GM18861 (cell line): ENCODE measurements around the gene DNAJB12.
"Not testable (repeated sequence)": the region's sequence is repeated elsewhere in the genome, so short reads cannot be mapped to it uniquely, and the experiment has no call there.

Experiments
- ATAC-seq: cut with Tn5 transposase; IDR thresholded peaks from one replicate; pipeline ENCODE4 v1.9.1; 2021; ENCODE audit not compliant: unreplicated experiment

DNAJB12 gene

DNA sequence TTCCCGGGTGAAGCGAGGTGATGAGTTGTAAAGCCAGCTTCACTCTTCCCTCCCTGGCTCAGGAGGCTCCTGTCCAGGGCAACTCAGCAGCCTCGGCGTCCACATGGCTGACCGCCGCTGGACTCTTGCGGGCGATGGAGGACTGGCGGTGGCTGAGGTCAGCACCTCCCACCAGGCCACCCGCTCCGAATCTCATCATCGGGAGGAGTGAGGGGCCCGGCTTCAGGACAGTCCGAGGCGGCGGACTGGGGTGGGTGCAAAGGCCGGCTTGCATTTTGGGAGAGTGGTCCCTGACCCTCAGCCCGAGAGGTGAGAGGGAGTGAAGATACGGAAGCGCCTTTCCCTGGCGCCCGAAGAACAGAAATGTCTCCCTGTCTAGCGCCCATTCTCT lies 759 bp downstream of the DNAJB12 start:
- ATAC-seq: no peak

DNA sequence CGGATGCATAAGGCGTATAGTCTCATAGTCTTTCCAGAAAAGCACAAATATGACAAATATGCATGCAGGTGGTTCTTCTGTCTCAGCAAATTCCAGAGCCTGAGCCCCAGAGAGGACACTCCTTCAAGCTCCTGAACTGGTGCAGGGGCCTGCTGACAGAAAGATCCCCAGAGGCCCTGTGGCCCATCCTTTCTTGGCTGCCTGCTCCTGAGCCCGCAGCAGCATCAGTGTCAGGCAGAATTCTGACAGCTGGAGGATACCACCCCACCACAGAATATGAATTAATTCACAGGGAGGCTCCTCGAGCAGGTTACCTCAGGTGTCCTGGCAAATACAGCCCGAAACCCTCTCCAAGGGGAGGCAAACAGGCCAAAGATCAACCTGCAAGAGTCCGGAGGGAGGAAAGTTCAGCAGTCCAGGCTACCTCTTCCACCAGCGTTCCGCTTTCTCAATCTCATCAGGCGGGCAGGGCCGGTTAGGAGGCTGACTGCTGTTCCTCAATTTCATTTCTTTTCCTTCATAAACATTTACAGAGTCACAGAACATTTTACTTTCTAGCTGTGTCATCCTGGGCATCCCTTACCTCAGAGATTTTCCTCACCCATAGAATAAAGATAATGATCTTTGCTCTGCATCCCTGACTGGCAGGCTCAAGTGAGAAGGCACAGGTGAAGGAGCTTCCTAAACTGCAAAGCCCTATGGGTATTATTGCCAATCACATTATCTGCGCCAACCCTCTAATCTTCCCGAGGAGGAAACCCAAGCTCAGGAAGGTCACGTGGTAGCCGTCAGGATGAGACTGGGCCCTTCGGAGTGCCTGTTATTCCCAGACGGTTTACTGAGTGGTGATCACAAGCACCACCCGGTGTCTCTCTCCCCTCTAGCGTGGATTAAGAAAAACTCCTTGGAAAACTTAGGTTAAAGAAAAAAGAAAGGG lies 1.4 kb downstream of the DNAJB12 start:
- no peak for ATAC-seq

DNA sequence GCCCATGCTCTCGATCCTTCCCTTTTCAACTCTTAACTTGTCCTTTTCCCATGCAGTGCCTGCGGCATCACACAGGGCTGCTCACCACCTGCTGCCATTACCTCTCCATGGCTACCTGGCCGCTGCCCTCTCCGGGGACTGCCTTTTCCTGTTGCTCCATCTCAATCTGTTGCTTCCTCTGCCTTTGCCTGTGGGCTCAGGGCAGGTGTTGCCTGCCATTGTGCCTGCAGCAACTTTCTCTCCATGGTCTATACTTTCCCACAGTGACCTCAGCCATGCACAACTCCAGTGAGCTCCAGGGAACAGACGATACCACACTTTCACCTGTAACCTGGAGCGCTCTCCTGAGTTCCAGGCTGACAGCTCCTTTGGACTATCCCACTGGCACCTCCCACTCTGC lies 3.2 kb downstream of the DNAJB12 start:
- ATAC-seq: no peak

- ATAC-seq: no peak
Measured at GRCh38 chr10:72349438-72349837, 5.3 kb downstream of the DNAJB12 start.

DNA sequence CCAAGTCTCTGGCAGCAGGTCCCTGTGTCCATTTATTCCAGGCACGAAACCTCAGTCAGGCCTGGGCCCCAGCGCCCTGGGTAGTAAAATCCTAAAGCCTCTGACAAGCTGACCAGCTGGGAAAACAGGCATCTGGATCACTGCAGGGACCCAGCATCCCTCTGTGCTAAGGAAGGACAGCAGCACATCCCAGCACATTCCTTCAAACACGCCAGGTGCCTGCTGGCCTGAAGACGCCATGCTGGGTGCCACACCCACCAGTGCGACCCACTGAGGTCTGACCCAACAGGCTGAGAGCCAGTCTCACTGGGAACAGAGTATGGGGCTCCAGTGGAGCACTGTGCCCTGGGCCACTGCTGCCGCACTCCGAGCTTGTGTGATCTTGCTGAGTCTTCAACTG lies 6.4 kb downstream of the DNAJB12 start:
- no peak for ATAC-seq

GRCh38 chr10:72346117-72346516 lies 8.6 kb downstream of the DNAJB12 start:
- ATAC-seq: not testable (repeated sequence)

- ATAC-seq: no peak
Measured at GRCh38 chr10:72344932-72345331, 9.8 kb downstream of the DNAJB12 start.

- ATAC-seq: no peak
Measured at GRCh38 chr10:72342911-72343310, 11.8 kb downstream of the DNAJB12 start.

- no peak for ATAC-seq
Measured at GRCh38 chr10:72340510-72341261, 14.0 kb downstream of the DNAJB12 start.

DNA sequence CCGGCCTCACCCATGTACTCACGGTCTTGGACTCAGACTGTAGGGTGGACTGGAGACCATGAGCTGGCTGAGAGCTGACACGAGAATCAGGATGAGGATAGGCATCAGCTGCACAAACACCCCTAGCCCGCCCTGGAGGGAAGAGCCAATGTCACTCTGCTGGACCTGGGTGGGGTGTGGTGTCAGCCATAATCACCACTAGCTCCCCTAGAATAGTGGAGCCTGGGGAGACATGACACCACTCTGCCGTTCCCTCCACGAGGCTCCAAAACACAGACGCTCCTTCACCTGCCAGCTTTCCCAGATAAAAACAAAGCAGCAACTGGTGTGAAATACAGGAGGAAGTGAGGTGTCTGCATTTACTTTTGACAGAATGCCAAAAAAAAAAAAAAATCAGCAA lies 16.5 kb downstream of the DNAJB12 start:
- ATAC-seq: no peak

DNA sequence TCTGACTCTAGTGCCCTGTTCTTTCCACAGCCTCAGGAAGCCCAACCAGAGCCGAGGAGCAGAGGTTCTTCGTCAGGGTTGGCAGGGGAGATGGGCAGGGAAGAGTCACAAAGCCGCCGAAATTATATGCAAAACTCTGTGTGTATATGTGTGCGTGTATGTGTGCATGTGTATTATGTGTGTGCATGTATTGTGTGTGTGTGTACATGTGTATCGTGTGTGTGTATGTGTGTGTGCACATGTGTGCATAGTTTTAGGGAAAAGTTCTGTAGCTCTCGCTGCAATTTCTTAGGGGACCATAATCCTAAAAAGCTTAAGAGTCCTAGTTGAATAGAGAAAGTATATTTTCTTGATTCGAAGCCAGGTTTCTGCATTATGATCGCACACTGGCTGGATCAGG lies 17.0 kb downstream of the DNAJB12 start:
- no peak for ATAC-seq

GRCh38 chr10:72337039-72337629 lies 17.6 kb downstream of the DNAJB12 start:
- no peak for ATAC-seq

- no peak for ATAC-seq
Measured at GRCh38 chr10:72336259-72337038, 18.3 kb downstream of the DNAJB12 start.

DNA sequence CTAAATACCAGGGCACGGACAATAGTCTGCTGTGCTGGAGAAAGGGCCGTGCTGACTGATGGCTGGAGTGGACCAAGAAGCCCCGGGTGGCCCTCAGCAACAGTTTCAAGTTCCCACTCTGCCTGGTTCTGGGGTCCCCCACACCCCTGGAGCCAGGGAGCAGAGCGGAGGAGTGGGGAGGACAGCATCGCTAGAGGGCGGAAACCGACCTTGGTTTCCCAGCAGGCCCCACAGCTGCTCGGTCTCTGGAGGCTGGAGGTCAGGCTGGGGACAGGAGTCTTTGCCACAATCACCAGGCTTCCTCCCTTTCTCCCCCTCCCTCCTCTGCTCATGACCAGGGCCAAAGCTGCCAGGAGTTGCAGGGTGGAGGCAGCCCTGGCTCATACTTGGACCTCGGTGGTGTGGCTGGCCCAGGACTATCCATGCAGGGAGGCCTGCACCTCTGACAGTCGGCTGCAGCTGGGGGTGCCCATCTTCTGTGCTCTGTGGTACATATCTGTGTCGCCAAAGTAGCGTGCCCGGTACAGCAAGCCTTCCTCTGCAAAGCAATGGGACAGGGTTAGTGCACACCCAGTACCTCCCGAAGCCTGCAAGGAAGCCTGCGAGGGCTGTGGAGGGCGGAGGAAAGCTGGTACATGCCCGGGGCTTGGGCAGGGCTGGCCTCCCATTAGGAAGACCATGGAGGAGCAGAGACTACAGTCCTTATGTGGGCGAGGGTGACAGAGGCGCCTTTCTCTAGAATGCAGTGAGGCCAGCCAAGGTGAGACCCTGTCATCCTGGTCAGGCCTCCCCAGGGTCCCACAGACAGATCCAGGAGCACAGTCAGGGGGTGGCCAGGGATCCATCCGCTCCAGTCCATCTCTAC lies 19.1 kb downstream of the DNAJB12 start:
- ATAC-seq: peak; percentile 24

- peak; percentile 55 for ATAC-seq
Measured at GRCh38 chr10:72334825-72335393, 19.8 kb downstream of the DNAJB12 start.

- ATAC-seq: no peak
Measured at GRCh38 chr10:72334196-72334824, 20.4 kb downstream of the DNAJB12 start.

DNA sequence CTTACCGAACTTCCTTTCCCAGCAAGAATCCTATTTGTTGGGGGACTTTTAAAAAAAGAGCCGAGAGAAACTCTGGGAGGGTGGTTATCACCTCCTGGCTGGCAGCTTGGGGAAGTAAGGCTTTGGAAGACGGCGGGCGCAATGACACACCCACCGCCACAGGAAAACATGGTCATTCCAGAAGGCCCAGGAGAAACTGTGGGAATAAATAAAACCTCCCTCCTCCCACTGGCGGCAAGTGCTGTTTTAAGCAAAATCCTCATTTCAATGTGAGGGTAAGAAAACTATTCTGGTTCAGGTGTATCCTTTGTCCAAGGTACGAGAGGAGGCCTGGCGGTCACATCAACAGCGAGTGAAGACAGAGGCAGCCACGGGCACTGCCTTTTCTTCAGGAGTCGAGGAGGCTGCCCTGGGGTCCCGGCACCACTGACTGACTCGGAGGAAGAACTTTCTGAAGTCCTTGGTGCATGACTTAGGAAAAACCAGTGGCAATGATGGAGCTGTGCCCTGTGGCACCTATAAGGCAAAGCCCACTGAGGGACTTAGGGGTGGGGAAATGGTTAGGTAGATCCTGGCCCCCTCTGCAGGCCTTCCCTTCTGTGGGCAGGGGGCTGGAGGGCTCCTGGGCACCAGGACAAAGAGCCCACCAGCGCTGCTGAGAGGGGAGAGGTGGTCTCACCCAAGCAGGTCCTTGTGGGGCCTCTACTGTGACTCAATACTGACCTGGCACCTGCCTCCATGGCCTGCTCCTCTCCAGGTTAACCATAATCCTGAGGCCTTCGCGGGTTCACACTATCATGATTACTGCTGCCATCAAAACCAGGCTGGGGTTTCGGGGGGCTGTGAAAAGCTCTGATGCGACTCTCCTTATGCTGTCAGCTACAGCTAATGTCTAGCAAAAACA lies 21.4 kb downstream of the DNAJB12 start:
- no peak for ATAC-seq

DNA sequence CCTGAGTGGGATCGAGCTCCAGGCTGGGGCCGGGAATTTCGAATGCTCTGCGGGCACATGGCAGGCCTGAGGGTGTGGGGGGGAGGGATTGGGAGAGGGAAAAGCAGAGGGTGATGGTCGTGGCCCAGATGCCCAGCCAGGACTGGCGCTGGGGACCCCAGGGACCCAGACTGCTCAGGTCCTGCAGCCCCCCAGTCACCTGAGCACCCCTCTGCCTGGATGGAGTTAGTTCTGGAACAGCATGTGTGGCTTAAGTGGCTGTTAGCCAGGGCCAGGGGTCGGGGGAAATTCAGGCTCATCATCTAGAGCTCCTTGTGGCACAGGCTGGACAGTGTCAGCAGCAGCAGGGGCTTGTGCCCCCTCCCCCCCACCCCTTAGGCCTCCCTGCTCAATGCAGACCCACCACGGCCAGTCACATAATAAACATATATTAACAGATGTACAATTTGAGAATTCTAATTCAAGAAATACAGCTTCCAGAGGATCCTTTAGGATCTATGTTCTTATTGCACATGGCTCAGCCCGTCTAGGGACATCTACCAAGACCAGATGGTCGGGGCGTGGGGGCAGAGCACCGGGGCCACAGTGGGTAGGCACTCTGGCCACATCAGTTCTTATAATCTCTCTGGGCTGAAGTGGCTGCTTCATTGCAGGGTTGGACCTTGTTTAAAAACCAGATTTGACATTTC lies 22.2 kb downstream of the DNAJB12 start:
- no peak for ATAC-seq
